ENCODE data around the gene SMPX. TPM values are rescaled to one million over a fixed set of nuclear protein-coding genes. Genes with fewer than 3 reads are reported as not detected.

The SMPX gene
- total RNA-seq, 1 donor from 2014 or later, result 0.57 TPM

- H3K27me3 Mint-ChIP-seq (ENCODE audit: low read depth), result no peaks in the 10 kb centered on the region
- peak; percentile 85 for TF ChIP-seq CTCF (IDR thresholded peaks at IDR 0.05)
- H3K27ac Mint-ChIP-seq (ENCODE audit: unreplicated experiment), result no peak overlapping the region
- H3K9me3 Mint-ChIP-seq (ENCODE audit: low read depth), result no peaks in the 10 kb centered on the region
- H3K36me3 Mint-ChIP-seq (ENCODE audit: low read depth), result no peaks in the 10 kb centered on the region
- DNase-seq (ENCODE audit: low spot score), result no peak
- H3K4me1 Mint-ChIP-seq (ENCODE audit: low read depth), result peaks cover 17% of the 10 kb centered on the region
- H3K4me3 Mint-ChIP-seq (ENCODE audit: unreplicated experiment), result no peak overlapping the region
Observed at GRCh38 chrX:21725496-21725895, 32.4 kb downstream of the SMPX start.

GRCh38 chrX:21723814-21724213 lies 34.1 kb downstream of the SMPX start:
- Mint-ChIP-seq H3K27ac (ENCODE audit: unreplicated experiment) (no peak overlapping the region), H3K36me3 (ENCODE audit: low read depth) (no peaks in the 10 kb centered on the region), H3K27me3 (ENCODE audit: low read depth) (no peaks in the 10 kb centered on the region), H3K4me1 (ENCODE audit: low read depth) (peaks cover 17% of the 10 kb centered on the region), H3K9me3 (ENCODE audit: low read depth) (no peaks in the 10 kb centered on the region), H3K4me3 (ENCODE audit: unreplicated experiment) (no peak overlapping the region)
- TF ChIP-seq CTCF (IDR thresholded peaks at IDR 0.05), result no peak
- DNase-seq (ENCODE audit: low spot score), result no peak

GRCh38 chrX:21723084-21723483 lies 34.8 kb downstream of the SMPX start:
- no peak for TF ChIP-seq CTCF (IDR thresholded peaks at IDR 0.05)
- Mint-ChIP-seq H3K27ac (ENCODE audit: unreplicated experiment) (no peak overlapping the region), H3K9me3 (ENCODE audit: low read depth) (no peaks in the 10 kb centered on the region), H3K27me3 (ENCODE audit: low read depth) (no peaks in the 10 kb centered on the region), H3K4me1 (ENCODE audit: low read depth) (peaks cover 16% of the 10 kb centered on the region), H3K4me3 (ENCODE audit: unreplicated experiment) (no peak overlapping the region), H3K36me3 (ENCODE audit: low read depth) (no peaks in the 10 kb centered on the region)
- no peak for DNase-seq (ENCODE audit: low spot score)

- Mint-ChIP-seq H3K27me3 (ENCODE audit: low read depth) (peaks cover 2% of the 10 kb centered on the region), H3K27ac (ENCODE audit: unreplicated experiment) (peak overlapping the region; percentile 17), H3K4me1 (ENCODE audit: low read depth) (peaks cover 9% of the 10 kb centered on the region), H3K9me3 (ENCODE audit: low read depth) (no peaks in the 10 kb centered on the region), H3K36me3 (ENCODE audit: low read depth) (no peaks in the 10 kb centered on the region), H3K4me3 (ENCODE audit: unreplicated experiment) (no peak overlapping the region)
- TF ChIP-seq CTCF (IDR thresholded peaks at IDR 0.05), result no peak
- no peak for DNase-seq (ENCODE audit: low spot score)
Observed at GRCh38 chrX:21721195-21721594, 36.7 kb downstream of the SMPX start.

GRCh38 chrX:21718575-21718974 lies 39.3 kb downstream of the SMPX start:
- no peaks in the 10 kb centered on the region for H3K36me3 Mint-ChIP-seq (ENCODE audit: low read depth)
- peaks cover under 1% of the 10 kb centered on the region for H3K9me3 Mint-ChIP-seq (ENCODE audit: low read depth)
- H3K27me3 Mint-ChIP-seq (ENCODE audit: low read depth), result peaks cover 2% of the 10 kb centered on the region
- no peak for TF ChIP-seq CTCF (IDR thresholded peaks at IDR 0.05)
- peaks cover 5% of the 10 kb centered on the region for H3K4me1 Mint-ChIP-seq (ENCODE audit: low read depth)
- H3K27ac Mint-ChIP-seq (ENCODE audit: unreplicated experiment), result no peak overlapping the region
- no peak for DNase-seq (ENCODE audit: low spot score)
- no peak overlapping the region for H3K4me3 Mint-ChIP-seq (ENCODE audit: unreplicated experiment)
